Hematopoietic multipotent progenitor cell treated with erythropoietin and hydrocortisone succinate and interleukin-3 and kit ligand, for 6 days (in vitro differentiated cells): ENCODE measurements around the gene GCK.

Experiments used
- DNase-seq: peaks from one replicate; pipeline ENCODE4 v3.0.0-alpha.2; 2015

GCK gene

GRCh38 chr7:44114586-44115310 lies 74.5 kb downstream of the GCK start:
- no peak for DNase-seq

- DNase-seq, result no peak
Measured at GRCh38 chr7:44113764-44114354, 75.4 kb downstream of the GCK start.

- no peak for DNase-seq
Measured at GRCh38 chr7:44112997-44113763, 76.1 kb downstream of the GCK start.

GRCh38 chr7:44112231-44112996 lies 76.8 kb downstream of the GCK start:
- DNase-seq, result no peak

GRCh38 chr7:44111761-44112160 lies 77.5 kb downstream of the GCK start:
- DNase-seq, result no peak

GRCh38 chr7:44110719-44111635 lies 78.3 kb downstream of the GCK start:
- no peak for DNase-seq

- no peak for DNase-seq
Measured at GRCh38 chr7:44109991-44110390, 79.2 kb downstream of the GCK start.

GRCh38 chr7:44108768-44109750 lies 80.2 kb downstream of the GCK start:
- no peak for DNase-seq

- no peak for DNase-seq
Measured at GRCh38 chr7:44107961-44108767, 81.1 kb downstream of the GCK start.

- DNase-seq, result no peak
Measured at GRCh38 chr7:44107116-44107960, 81.9 kb downstream of the GCK start.

- no peak for DNase-seq
Measured at GRCh38 chr7:44106311-44107065, 82.8 kb downstream of the GCK start.

- no peak for DNase-seq
Measured at GRCh38 chr7:44105832-44106231, 83.4 kb downstream of the GCK start.

GRCh38 chr7:44104860-44105771 lies 84.1 kb downstream of the GCK start:
- DNase-seq, result no peak

- DNase-seq, result peak; percentile 43
Measured at GRCh38 chr7:44103923-44104859, 85.0 kb downstream of the GCK start, which contains the start of gene AEBP1. AEBP1 (plus strand) TSS chr7:44104345; CDS start chr7:44104666, 321 bp downstream.

- no peak for DNase-seq
Measured at GRCh38 chr7:44103566-44103922, 85.7 kb downstream of the GCK start.
